ENCODE results near the gene SLC43A2. TPM values are rescaled to one million over a fixed set of nuclear protein-coding genes. Genes with fewer than 3 reads are reported as not detected.

Gene SLC43A2
- total and polyA plus RNA-seq, 2 of the 13 experiments (the other 11 are each of a cell fraction or from before 2014, with no cell fraction given): 7.3 to 20.0 TPM

DNA sequence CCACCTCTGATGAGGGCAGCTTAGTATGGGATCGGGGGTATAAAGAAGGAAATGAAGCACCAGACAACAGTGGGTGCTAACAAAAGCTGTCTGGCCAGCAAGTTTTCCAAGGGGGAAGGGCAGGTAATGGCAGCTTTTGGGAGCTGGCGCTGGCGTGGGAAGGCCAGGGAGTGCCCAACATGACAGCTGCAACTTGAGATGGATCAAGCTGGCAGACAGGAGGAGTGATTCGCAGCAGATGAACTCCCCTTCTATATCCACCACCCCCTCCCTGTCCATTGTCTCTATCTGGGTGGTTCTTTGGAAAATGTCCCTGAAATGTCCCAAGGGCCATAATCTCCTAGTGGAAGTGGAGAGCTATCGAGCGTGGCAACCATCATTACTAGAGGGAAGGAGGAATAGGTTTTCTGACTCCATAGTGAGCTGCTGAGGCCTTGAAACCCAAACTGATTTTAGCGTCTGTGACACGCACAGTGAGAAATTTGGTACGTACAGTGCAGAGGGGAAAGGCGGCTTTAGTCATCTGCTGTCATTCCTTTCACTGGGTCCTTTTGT lies 107.5 kb downstream of the SLC43A2 start (continued):
- TF ChIP-seq TRIM24 (CRISPR knock-in tag; IDR thresholded peaks at IDR 0.05) (no peak), IKZF4 (CRISPR knock-in tag; IDR thresholded peaks at IDR 0.05; ENCODE audit: borderline replicate concordance, low read depth, not compliant biosample characterization) (no peak)

DNA sequence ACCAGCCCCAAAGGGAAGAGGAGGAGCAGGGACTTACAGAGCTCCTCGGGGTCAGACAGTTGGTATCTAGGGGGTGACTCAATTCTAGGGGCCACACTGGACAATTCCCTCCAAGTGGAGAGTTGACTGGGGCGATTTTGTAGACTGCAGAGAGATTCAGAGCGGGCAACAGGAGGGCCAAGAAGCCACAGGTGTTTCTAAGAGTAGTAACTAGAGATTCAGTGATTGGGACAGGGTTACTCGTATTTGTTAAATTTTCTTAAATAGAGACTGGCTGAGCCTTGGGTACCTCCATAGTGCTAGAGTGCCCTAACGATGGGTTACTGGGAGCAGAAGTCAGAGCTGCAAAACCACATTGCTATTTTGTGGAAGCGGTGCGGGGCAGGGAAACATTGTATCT lies 109.0 kb downstream of the SLC43A2 start:
- no peaks in the 10 kb centered on the region for H4K20me1 ChIP-seq (ENCODE audit: insufficient read depth, low read length)
- H3K9me3 ChIP-seq (ENCODE audit: low read length): no peaks in the 10 kb centered on the region
- H3K79me2 ChIP-seq (ENCODE audit: insufficient read depth, low read length): peaks cover 15% of the 10 kb centered on the region
- TF ChIP-seq ZNF431 (CRISPR knock-in tag; IDR thresholded peaks at IDR 0.05; ENCODE audit: borderline replicate concordance, low read depth): no peak
- TF ChIP-seq NCOR1 (IDR thresholded peaks at IDR 0.05; ENCODE audit: borderline replicate concordance, low read length): no peak
- TF ChIP-seq SSRP1 (CRISPR knock-in tag; IDR thresholded peaks at IDR 0.05): no peak
- no peak for TF ChIP-seq PHF8 (CRISPR knock-in tag; IDR thresholded peaks at IDR 0.05)
- no peak for TF ChIP-seq ZFP36L2 (CRISPR knock-in tag; IDR thresholded peaks at IDR 0.05)
- no peak for TF ChIP-seq ZNF737 (CRISPR knock-in tag; IDR thresholded peaks at IDR 0.05; ENCODE audit: borderline replicate concordance)
- TF ChIP-seq ZNF20 (CRISPR knock-in tag; IDR thresholded peaks at IDR 0.05): no peak
- TF ChIP-seq, protein P1, sequence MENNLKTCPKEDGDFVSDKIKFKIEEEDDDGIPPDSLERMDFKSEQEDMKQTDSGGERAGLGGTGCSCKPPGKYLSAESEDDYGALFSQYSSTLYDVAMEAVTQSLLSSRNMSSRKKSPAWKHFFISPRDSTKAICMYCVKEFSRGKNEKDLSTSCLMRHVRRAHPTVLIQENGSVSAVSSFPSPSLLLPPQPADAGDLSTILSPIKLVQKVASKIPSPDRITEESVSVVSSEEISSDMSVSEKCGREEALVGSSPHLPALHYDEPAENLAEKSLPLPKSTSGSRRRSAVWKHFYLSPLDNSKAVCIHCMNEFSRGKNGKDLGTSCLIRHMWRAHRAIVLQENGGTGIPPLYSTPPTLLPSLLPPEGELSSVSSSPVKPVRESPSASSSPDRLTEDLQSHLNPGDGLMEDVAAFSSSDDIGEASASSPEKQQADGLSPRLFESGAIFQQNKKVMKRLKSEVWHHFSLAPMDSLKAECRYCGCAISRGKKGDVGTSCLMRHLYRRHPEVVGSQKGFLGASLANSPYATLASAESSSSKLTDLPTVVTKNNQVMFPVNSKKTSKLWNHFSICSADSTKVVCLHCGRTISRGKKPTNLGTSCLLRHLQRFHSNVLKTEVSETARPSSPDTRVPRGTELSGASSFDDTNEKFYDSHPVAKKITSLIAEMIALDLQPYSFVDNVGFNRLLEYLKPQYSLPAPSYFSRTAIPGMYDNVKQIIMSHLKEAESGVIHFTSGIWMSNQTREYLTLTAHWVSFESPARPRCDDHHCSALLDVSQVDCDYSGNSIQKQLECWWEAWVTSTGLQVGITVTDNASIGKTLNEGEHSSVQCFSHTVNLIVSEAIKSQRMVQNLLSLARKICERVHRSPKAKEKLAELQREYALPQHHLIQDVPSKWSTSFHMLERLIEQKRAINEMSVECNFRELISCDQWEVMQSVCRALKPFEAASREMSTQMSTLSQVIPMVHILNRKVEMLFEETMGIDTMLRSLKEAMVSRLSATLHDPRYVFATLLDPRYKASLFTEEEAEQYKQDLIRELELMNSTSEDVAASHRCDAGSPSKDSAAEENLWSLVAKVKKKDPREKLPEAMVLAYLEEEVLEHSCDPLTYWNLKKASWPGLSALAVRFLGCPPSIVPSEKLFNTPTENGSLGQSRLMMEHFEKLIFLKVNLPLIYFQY (CRISPR knock-in tag; IDR thresholded peaks at IDR 0.05; ENCODE audit: borderline replicate concordance): no peak
- no peak for TF ChIP-seq ZBTB7B (CRISPR knock-in tag; IDR thresholded peaks at IDR 0.05)
- TF ChIP-seq, protein P2, sequence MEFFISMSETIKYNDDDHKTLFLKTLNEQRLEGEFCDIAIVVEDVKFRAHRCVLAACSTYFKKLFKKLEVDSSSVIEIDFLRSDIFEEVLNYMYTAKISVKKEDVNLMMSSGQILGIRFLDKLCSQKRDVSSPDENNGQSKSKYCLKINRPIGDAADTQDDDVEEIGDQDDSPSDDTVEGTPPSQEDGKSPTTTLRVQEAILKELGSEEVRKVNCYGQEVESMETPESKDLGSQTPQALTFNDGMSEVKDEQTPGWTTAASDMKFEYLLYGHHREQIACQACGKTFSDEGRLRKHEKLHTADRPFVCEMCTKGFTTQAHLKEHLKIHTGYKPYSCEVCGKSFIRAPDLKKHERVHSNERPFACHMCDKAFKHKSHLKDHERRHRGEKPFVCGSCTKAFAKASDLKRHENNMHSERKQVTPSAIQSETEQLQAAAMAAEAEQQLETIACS (CRISPR knock-in tag; IDR thresholded peaks at IDR 0.05): no peak
- TF ChIP-seq ZNF772 (CRISPR knock-in tag; IDR thresholded peaks at IDR 0.05): no peak
- FAIRE-seq: no peak
- H2AFZ ChIP-seq (ENCODE audit: low read length): no peak overlapping the region
- in situ Hi-C loops (cut with HindIII; ENCODE audit: extremely low pct_ligation_motif_present, low pct_unique_long_range_greater_than_20kb) (loop anchor here (5.0 to 10.0 kb wide), 2 partner anchors 152 to 245 kb away; partner anchors contain the start of genes BHLHA9 and TRARG1), intact Hi-C loops (cut with micrococcal nuclease; ENCODE audit: unreplicated experiment) (loop anchor here (5.0 kb wide), 1 partner anchor 43 kb away; the partner anchor contains the start of gene PITPNA)
- CTCF ChIA-PET (ENCODE audit: low intra/inter-chr PET ratio, low total read pairs): no interaction called here
- no peak overlapping the region for H3K27ac ChIP-seq (ENCODE audit: extremely low read length, insufficient read depth, low read length)
- peaks cover 17% of the 10 kb centered on the region for H3K4me1 ChIP-seq (ENCODE audit: insufficient read depth, low read length)
- no peak overlapping the region for H3K9ac ChIP-seq (ENCODE audit: insufficient read depth, low read depth, low read length)
- no peak overlapping the region for H3K4me2 ChIP-seq (ENCODE audit: low read depth, low read length)
- ATAC-seq: no peak
- peaks cover 0 to 3% of the 10 kb centered on the region in 2 experiments; a peak in 4 of 5 replicates for H3K36me3 ChIP-seq (replicated peaks in 1 of 2; ENCODE audit: control insufficient read depth in 1 of 2, insufficient read depth in 2 of 2, low read length in 2 of 2)
- DNase-seq (ENCODE audit: low spot score): no peak
- 89% methylated on average over 7 of the region's 7 CpGs for WGBS (ENCODE audit: low lambda C conversion rate)
- POLR2A ChIA-PET: interaction anchor here (0.5 kb wide), 1 partner anchor 186 kb away, joined by 3 read pairs; no protein-coding TSS in a partner anchor
- no TSS peak for BruUV-seq (replicated peaks)
- H3K27me3 ChIP-seq (ENCODE audit: control insufficient read depth in 1 of 2, insufficient read depth in 2 of 2, low read length in 2 of 2): no peaks in the 10 kb centered on the region; a peak in 1 of 5 replicates
- H3K4me3 ChIP-seq (replicated peaks in 1 of 3; ENCODE audit: insufficient read depth in 1 of 3, low read depth in 2 of 3, low read length in 3 of 3): no peak overlapping the region

All from HepG2 (cell line).